Coronary artery (tissue), 2 donors: Measurements from ENCODE around the gene CACNA1A.

Source experiments
- DNase-seq: peaks from one replicate; pipeline ENCODE4 v3.0.0-alpha.2; 2017; ENCODE audit warnings: low spot score
- H3K27ac ChIP-seq, 2 donors: fragments of 200-600 bp; sonication (generic); one replicate each; pipeline ENCODE4 v1.5.1; 2016 to 2019
- H3K4me3 ChIP-seq: fragments of 200-600 bp; sonication (generic); 2 replicates; pipeline ENCODE4 v1.5.1; 2016; ENCODE audit warnings: mild to moderate bottlenecking, moderate library complexity
- TF ChIP-seq, protein P1 (sequence below): fragments of 200-600 bp; sonication (generic); IDR thresholded peaks from one replicate; pipeline ENCODE4 v1.5.1; 2019; ENCODE audit warnings: antibody characterized with exemption

Gene CACNA1A

GRCh38 chr19:13297023-13297422 is 209.3 kb downstream of the CACNA1A start:
- no peak for DNase-seq
- Histone ChIP-seq H3K4me3 (no peak overlapping the region), H3K27ac (no peak overlapping the region)
- TF ChIP-seq, protein P1, sequence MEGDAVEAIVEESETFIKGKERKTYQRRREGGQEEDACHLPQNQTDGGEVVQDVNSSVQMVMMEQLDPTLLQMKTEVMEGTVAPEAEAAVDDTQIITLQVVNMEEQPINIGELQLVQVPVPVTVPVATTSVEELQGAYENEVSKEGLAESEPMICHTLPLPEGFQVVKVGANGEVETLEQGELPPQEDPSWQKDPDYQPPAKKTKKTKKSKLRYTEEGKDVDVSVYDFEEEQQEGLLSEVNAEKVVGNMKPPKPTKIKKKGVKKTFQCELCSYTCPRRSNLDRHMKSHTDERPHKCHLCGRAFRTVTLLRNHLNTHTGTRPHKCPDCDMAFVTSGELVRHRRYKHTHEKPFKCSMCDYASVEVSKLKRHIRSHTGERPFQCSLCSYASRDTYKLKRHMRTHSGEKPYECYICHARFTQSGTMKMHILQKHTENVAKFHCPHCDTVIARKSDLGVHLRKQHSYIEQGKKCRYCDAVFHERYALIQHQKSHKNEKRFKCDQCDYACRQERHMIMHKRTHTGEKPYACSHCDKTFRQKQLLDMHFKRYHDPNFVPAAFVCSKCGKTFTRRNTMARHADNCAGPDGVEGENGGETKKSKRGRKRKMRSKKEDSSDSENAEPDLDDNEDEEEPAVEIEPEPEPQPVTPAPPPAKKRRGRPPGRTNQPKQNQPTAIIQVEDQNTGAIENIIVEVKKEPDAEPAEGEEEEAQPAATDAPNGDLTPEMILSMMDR = no peak

DNA sequence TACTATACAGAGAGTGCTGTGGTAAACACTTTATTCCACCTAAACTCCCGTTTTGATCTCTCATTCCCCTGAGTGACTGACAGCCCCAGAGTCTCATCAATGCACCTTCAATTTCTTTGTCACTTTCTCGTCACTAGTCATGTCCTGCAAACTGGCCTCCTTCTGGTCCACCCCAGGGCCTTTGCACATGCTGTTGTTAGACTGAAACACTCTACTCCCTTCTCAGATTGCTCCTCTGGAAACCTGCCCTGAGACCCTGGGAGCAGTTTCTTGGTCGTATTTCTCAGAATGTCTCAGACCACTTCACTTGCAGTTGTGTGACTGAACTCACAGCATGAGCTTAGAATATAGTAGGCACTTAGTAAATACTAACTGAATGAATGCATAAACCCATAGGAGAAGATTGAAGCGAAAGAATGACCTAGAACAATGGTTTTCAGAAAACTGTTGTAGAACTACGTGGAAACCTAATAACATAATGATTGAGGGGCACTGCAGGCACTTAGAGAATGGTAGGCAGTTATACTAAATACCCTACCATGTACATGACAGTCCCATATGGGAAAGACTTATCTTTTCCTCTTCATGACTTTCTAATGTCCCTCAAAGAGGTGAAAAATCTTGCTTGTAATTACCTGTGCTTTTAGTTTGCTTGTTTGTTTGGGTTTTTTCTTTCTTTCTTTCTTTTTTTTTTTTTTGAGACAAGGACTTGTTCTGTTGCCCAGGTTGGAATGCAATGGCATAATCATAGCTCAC is 211.3 kb downstream of the CACNA1A start:
- DNase-seq = no peak
- TF ChIP-seq, protein P1 = no peak

GRCh38 chr19:13291913-13292312 is 214.4 kb downstream of the CACNA1A start:
- Histone ChIP-seq H3K27ac (no peak overlapping the region), H3K4me3 (no peak overlapping the region)
- TF ChIP-seq, protein P1 = no peak
- no peak for DNase-seq

More for the DNA sequence above, 211.3 kb downstream of the CACNA1A start:
- H3K27ac ChIP-seq = no peak overlapping the region
- H3K4me3 ChIP-seq = no peak overlapping the region

GRCh38 chr19:13290741-13291140 is 215.5 kb downstream of the CACNA1A start:
- TF ChIP-seq, protein P1 = no peak

GRCh38 chr19:13289295-13289694 is 217.0 kb downstream of the CACNA1A start:
- DNase-seq = no peak
- TF ChIP-seq, protein P1 = no peak
- Histone ChIP-seq H3K27ac (no peak overlapping the region), H3K4me3 (no peak overlapping the region)

More at GRCh38 chr19:13290741-13291140, 215.5 kb downstream of the CACNA1A start:
- H3K27ac ChIP-seq = no peak overlapping the region
- H3K4me3 ChIP-seq = no peak overlapping the region
- DNase-seq = no peak

DNA sequence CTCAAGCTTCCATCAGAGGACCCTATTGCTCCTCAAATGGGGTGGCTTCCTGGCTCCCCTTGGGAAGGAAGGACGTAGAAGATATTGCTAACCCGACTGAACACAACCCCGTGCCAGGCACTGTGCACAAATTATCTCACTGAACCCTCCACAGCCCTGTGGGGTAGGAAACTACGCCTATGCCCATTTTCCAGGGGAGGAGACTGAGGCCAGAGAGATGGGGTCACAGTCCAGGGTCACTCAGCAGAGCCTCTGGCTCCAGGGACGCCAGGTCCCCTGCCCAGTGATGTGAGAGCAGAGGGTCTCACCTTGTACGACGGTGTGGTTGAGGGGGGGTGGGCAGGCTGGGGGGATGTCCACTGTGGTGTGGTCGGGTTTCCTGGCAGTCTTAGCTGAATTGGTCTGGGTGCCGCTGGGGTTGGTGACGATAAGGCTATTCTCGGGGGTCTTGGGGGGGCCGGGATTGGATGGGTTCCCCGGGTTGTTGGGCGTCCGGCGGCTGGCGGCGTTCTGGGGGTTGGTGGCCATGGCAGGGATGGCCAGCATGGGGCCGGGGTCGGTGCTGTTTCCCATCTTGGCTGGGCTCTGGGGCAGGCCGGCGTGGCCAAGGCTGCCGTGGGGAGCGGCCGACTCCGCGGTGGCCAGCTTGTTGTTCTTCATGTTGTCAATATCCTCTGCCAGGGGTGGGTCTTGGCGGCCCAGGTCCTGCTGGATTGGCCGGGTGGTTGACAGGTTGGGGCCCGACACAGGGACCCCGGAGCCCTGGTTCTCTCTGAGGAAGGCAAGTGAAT is 219.9 kb downstream of the CACNA1A start:
- DNase-seq = no peak
- Histone ChIP-seq H3K27ac (no peak overlapping the region), H3K4me3 (no peak overlapping the region)
- TF ChIP-seq, protein P1 = no peak
